Tibial nerve (tissue), 4 donors: Measurements from ENCODE around the gene PHACTR1.

Experiments used
- CTCF ChIP-seq, 5 experiments: fragments of 200-600 bp in 3 of 5; fragments of 450-650 bp in 2 of 5; sonication (generic) in 3 of 5; IDR thresholded peaks; one replicate each; pipeline ENCODE4 v1.5.1; 2016 to 2019; ENCODE audit warnings: antibody characterized with exemption in 5 of 5, mild to moderate bottlenecking in 3 of 5, moderate library complexity in 2 of 5
- EP300 ChIP-seq, 2 donors: sonication (generic); formaldehyde crosslinking; IDR thresholded peaks; one replicate each; pipeline ENCODE4 v1.6.1; 2017; ENCODE audit warnings: antibody characterized with exemption in 2 of 2, mild to moderate bottlenecking in 1 of 2

DNA sequence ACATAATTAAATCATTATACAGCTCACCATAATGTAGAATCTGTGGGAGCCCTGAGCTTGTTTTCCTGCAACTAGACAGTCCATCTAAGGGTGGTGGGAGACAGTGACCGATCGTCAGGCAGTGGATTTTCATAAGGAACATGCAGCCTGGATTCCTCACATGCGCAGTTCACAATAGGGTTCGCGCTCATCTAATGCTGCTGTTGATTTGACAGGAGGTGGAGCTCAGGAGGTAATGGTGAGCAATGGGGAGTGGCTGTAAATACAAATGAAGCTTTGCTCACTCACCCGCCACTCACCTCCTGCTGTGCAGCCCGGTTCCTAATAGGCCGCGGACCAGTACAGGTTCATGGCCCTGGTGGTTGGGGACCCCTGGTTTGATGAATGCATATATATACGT, 470.3 kb downstream of the PHACTR1 start:
- TF ChIP-seq CTCF (IDR thresholded peaks at IDR 0.05) (no peak), EP300 (IDR thresholded peaks at IDR 0.05) (no peak)
